Measurements from ENCODE around the gene ESRRG. TPM values are rescaled to one million over a fixed set of nuclear protein-coding genes. Genes with fewer than 3 reads are reported as not detected.

The ESRRG gene
- total RNA-seq, 4 donors from 2014 or later, result 13.4 to 24.8 (median 18.9) TPM

DNA sequence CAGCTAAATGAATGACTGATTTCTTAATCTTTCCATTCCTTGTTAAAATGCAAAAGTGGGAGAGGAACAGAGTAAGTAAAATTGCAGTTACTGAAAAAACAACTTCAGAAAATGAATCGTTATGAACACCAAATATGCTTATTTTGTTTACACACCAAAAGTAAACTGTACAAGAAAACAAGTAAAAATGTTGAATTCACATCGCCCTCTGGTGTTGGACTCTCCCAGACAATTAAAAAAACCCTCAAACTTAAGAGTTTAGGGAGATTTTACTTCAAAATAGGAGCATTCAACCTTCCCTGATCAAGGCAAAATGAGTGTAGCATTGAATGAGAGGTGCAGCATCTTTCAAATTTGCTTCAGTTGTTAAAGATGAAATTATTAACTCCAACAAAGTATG lies 19.4 kb upstream of the ESRRG start:
- H3K9me3 ChIP-seq, result no peaks in the 10 kb centered on the region
- DNase-seq, result no peak
- intact Hi-C loops (cut with DNase I), result no loop called here
- H3K36me3 ChIP-seq, result no peaks in the 10 kb centered on the region
- no peak overlapping the region for H3K4me3 ChIP-seq (replicated peaks in 1 of 3)
- no peaks in the 10 kb centered on the region for H3K27me3 ChIP-seq
- H3K27ac ChIP-seq, result no peak overlapping the region
- no peaks in the 10 kb centered on the region for H3K4me1 ChIP-seq
- TF ChIP-seq POLR2A (IDR thresholded peaks at IDR 0.05), result no peak
- TF ChIP-seq, protein P1, sequence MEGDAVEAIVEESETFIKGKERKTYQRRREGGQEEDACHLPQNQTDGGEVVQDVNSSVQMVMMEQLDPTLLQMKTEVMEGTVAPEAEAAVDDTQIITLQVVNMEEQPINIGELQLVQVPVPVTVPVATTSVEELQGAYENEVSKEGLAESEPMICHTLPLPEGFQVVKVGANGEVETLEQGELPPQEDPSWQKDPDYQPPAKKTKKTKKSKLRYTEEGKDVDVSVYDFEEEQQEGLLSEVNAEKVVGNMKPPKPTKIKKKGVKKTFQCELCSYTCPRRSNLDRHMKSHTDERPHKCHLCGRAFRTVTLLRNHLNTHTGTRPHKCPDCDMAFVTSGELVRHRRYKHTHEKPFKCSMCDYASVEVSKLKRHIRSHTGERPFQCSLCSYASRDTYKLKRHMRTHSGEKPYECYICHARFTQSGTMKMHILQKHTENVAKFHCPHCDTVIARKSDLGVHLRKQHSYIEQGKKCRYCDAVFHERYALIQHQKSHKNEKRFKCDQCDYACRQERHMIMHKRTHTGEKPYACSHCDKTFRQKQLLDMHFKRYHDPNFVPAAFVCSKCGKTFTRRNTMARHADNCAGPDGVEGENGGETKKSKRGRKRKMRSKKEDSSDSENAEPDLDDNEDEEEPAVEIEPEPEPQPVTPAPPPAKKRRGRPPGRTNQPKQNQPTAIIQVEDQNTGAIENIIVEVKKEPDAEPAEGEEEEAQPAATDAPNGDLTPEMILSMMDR (IDR thresholded peaks at IDR 0.05), result peak in 3 of 6 experiments; percentile 21 to 23 (median 23)
- WGBS, 2 donors, result 49 to 59% methylated on average over 2 of the region's 2 CpGs

DNA sequence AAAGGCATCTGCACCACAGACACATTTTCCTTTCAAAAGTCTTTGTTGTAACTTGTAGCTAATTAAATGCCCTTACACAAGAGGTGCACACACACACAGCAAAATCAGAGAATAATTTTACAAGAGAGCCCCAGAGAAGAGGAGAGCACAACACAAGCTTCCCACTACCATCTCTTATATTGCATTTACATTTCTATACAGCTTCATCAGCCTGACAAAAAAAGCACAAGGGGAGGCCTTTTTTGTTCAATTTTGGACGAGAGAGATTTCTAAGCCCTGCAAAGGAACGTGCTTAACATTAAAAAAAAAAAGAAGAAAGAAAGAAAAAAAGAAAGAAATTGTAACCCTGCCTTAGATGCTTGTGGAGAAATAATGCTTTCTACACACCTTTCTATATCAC lies 17.1 kb upstream of the ESRRG start:
- no peaks in the 10 kb centered on the region for H3K27me3 ChIP-seq
- DNase-seq, result no peak
- H3K4me1 ChIP-seq, result no peaks in the 10 kb centered on the region
- TF ChIP-seq, protein P1 (IDR thresholded peaks at IDR 0.05), result no peak
- TF ChIP-seq POLR2A (IDR thresholded peaks at IDR 0.05), result no peak
- H3K4me3 ChIP-seq (replicated peaks in 1 of 3), result no peak overlapping the region
- H3K36me3 ChIP-seq, result no peaks in the 10 kb centered on the region
- intact Hi-C loops (cut with DNase I), result no loop called here
- whole genome bisulfite sequencing, 2 donors, result 65 to 66% methylated on average over 2 of the region's 2 CpGs
- no peak overlapping the region for H3K27ac ChIP-seq
- no peaks in the 10 kb centered on the region for H3K9me3 ChIP-seq

- Histone ChIP-seq H3K27me3 (no peaks in the 10 kb centered on the region), H3K9me3 (no peaks in the 10 kb centered on the region), H3K27ac (no peak overlapping the region), H3K4me1 (no peaks in the 10 kb centered on the region), H3K36me3 (no peaks in the 10 kb centered on the region), H3K4me3 (replicated peaks in 1 of 3) (no peak overlapping the region)
- no peak for DNase-seq
- 55 to 57% methylated on average over 5 of the region's 5 CpGs for WGBS, 2 donors
- TF ChIP-seq POLR2A (IDR thresholded peaks at IDR 0.05), result no peak
- TF ChIP-seq, protein P1 (IDR thresholded peaks at IDR 0.05), result no peak
- intact Hi-C loops (cut with DNase I), result no loop called here
These were observed 16.6 kb upstream of the ESRRG start for GRCh38 chr1:216739793-216740192.

- TF ChIP-seq, protein P1 (IDR thresholded peaks at IDR 0.05), result no peak
- no peak for TF ChIP-seq POLR2A (IDR thresholded peaks at IDR 0.05)
- Histone ChIP-seq H3K36me3 (no peaks in the 10 kb centered on the region), H3K4me3 (replicated peaks in 1 of 3) (no peak overlapping the region), H3K27me3 (no peaks in the 10 kb centered on the region), H3K4me1 (no peaks in the 10 kb centered on the region), H3K9me3 (no peaks in the 10 kb centered on the region), H3K27ac (no peak overlapping the region)
- WGBS, 2 donors, result 89 to 96% methylated on average over 4 of the region's 4 CpGs
- intact Hi-C loops (cut with DNase I), result no loop called here
- no peak for DNase-seq
These were observed 8.9 kb upstream of the ESRRG start for GRCh38 chr1:216732121-216732520.

- no peak for DNase-seq
- H3K4me1 ChIP-seq, result no peaks in the 10 kb centered on the region
- no peak overlapping the region for H3K27ac ChIP-seq
- intact Hi-C loops (cut with DNase I), result no loop called here
- H3K4me3 ChIP-seq (replicated peaks in 1 of 3), result no peak overlapping the region
- H3K9me3 ChIP-seq, result no peaks in the 10 kb centered on the region
- no peak for TF ChIP-seq POLR2A (IDR thresholded peaks at IDR 0.05)
- TF ChIP-seq, protein P1 (IDR thresholded peaks at IDR 0.05), result no peak
- WGBS, 2 donors, result 79 to 90% methylated on average over 6 of the region's 6 CpGs
- H3K27me3 ChIP-seq, result no peaks in the 10 kb centered on the region
- H3K36me3 ChIP-seq, result no peaks in the 10 kb centered on the region
These were observed 8.3 kb upstream of the ESRRG start for GRCh38 chr1:216731562-216731961.

Measured in thyroid gland (tissue), 4 donors.